K562 (cell line): ENCODE measurements around the gene BTBD2. TPM values are rescaled to one million over a fixed set of nuclear protein-coding genes. Genes with fewer than 3 reads are reported as not detected.

Experiments
- BCOR ChIP-seq: fragments of 450-650 bp; IDR thresholded peaks from 2 replicates; pipeline ENCODE4 v1.6.1; 2016
- BRF1 ChIP-seq: IDR thresholded peaks from 3 replicates; pipeline ENCODE4 v1.6.1; 2011; ENCODE audit warnings: borderline replicate concordance, mild to moderate bottlenecking; ENCODE audit not compliant: insufficient read length; ENCODE audit errors: extremely low read depth
- CBFA2T2 ChIP-seq: fragments of 450-650 bp; conservative IDR thresholded peaks from 2 replicates; pipeline ENCODE4 v1.6.1; 2017; ENCODE audit warnings: mild to moderate bottlenecking
- CHD4 ChIP-seq: fragments of 200-600 bp; sonication (generic); IDR thresholded peaks from 3 replicates; pipeline ENCODE4 v1.6.1; 2012; ENCODE audit warnings: low read depth, mild to moderate bottlenecking, mixed read lengths, low read length, inconsistent platforms; ENCODE audit not compliant: insufficient read depth, insufficient replicate concordance, poor library complexity, severe bottlenecking
- EGR1 ChIP-seq: fragments of 450-650 bp; conservative IDR thresholded peaks from 2 replicates; pipeline ENCODE4 v1.6.1; 2017; ENCODE audit warnings: mild to moderate bottlenecking
- ETV5 ChIP-seq: sonication (generic); formaldehyde crosslinking; IDR thresholded peaks from 2 replicates; pipeline ENCODE4 v1.4.0; 2020; ENCODE audit warnings: low read depth, mild to moderate bottlenecking, missing genetic modification reagents
- HMG20A ChIP-seq: fragments of 450-650 bp; formaldehyde crosslinking; conservative IDR thresholded peaks from 2 replicates; pipeline ENCODE4 v1.4.0; 2020; ENCODE audit warnings: mild to moderate bottlenecking, mixed read lengths
- IRF2 ChIP-seq: sonication (generic); formaldehyde crosslinking; IDR thresholded peaks from 2 replicates; pipeline ENCODE4 v1.8.1; 2022; ENCODE audit warnings: mild to moderate bottlenecking, missing genetic modification reagents
- JUND ChIP-seq, 2 experiments: IDR thresholded peaks; 2 replicates in 1 of 2; 3 replicates in 1 of 2; pipeline ENCODE4 v1.6.1; 2011; ENCODE audit warnings: borderline replicate concordance in 2 of 2, low read depth in 2 of 2, low read length in 2 of 2, improper control_type of control experiment in 1 of 2, missing biosample characterization in 1 of 2, missing genetic modification characterization in 1 of 2, missing genetic modification reagents in 1 of 2
- KHSRP ChIP-seq: fragments of 450-650 bp; IDR thresholded peaks from 2 replicates; pipeline ENCODE4 v1.6.1; 2017
- MCM5 ChIP-seq: fragments of 450-650 bp; IDR thresholded peaks from 2 replicates; pipeline ENCODE4 v1.6.1; 2016; ENCODE audit warnings: low read depth
- STAG1 ChIP-seq: sonication (generic); formaldehyde crosslinking; IDR thresholded peaks from 2 replicates; pipeline ENCODE4 v1.5.0; 2020; ENCODE audit warnings: missing genetic modification reagents, borderline replicate concordance
- ZKSCAN1 ChIP-seq: fragments of 150-350 bp; IDR thresholded peaks from 2 replicates; pipeline ENCODE4 v1.6.1; 2016; ENCODE audit warnings: low read depth, low read length
- ZNF347 ChIP-seq: fragments of 450-650 bp; formaldehyde crosslinking; IDR thresholded peaks from 2 replicates; pipeline ENCODE4 v1.4.0; 2020; ENCODE audit warnings: low read depth, mild to moderate bottlenecking, moderate library complexity
- ZNF79 ChIP-seq: fragments of 250-450 bp; sonication (Bioruptor Pico); IDR thresholded peaks from 2 replicates; pipeline ENCODE4 v1.4.0; 2020; ENCODE audit warnings: low read depth, mild to moderate bottlenecking, moderate library complexity
- ZSCAN29 ChIP-seq: fragments of 450-650 bp; IDR thresholded peaks from 2 replicates; pipeline ENCODE4 v1.6.1; 2017
- polyA plus RNA-seq, 8 experiments: library from polyadenylated mRNA; depleted of rRNA in 4 of 8; stranded (reverse) in 5 of 8; unstranded in 3 of 8; fragments of >200 nt; fragmentation: Nextera tagmentation in 2 of 8; fragmentation: Illumina TruSeq in 1 of 8; extraction: Ambion mirVana in 2 of 8; extraction: Trizol in 1 of 8; gene quantifications; 2 replicates each; pipeline versions ENCODE4 v1.2.1 to v1.2.3, GENCODE V29; 2011 to 2014; ENCODE audit warnings: inconsistent platforms in 1 of 8, missing spikeins in 1 of 8
- total RNA-seq, 7 experiments: library from RNA; depleted of rRNA in 6 of 7; stranded (reverse); fragments of >200 nt in 6 of 7; fragmentation: Illumina TruSeq in 2 of 7; extraction: Trizol in 2 of 7; gene quantifications; 2 replicates each; pipeline versions ENCODE4 v1.2.1 to v1.2.3, GENCODE V29; 2011 to 2021; ENCODE audit warnings: low replicate concordance in 1 of 7
- TF ChIP-seq, protein P1 (sequence below): fragments of 450-650 bp; IDR thresholded peaks from 2 replicates; pipeline ENCODE4 v1.6.1; 2018; ENCODE audit not compliant: partially characterized antibody
- TF ChIP-seq, protein P2 (sequence below): fragments of 250-450 bp; sonication (Bioruptor Pico); IDR thresholded peaks from 2 replicates; pipeline ENCODE4 v1.5.0; 2021
- TF ChIP-seq, protein P3 (sequence below): IDR thresholded peaks from 2 replicates; pipeline ENCODE4 v1.6.1; 2011; ENCODE audit warnings: borderline replicate concordance, low read depth, mild to moderate bottlenecking, moderate library complexity, low read length; ENCODE audit not compliant: insufficient read depth, poor library complexity, severe bottlenecking
- TF ChIP-seq, protein P4 (sequence below): fragments of 250-450 bp; sonication (Bioruptor Pico); IDR thresholded peaks from 2 replicates; pipeline ENCODE4 v1.8.0; 2021; ENCODE audit warnings: mild to moderate bottlenecking, moderate library complexity

BTBD2 gene
- total and polyA plus RNA-seq, 9 of the 15 experiments (the other 6 are each of a cell fraction or from before 2014, with no cell fraction given) = 0.10 to 15.6 (median 6.9) TPM

DNA sequence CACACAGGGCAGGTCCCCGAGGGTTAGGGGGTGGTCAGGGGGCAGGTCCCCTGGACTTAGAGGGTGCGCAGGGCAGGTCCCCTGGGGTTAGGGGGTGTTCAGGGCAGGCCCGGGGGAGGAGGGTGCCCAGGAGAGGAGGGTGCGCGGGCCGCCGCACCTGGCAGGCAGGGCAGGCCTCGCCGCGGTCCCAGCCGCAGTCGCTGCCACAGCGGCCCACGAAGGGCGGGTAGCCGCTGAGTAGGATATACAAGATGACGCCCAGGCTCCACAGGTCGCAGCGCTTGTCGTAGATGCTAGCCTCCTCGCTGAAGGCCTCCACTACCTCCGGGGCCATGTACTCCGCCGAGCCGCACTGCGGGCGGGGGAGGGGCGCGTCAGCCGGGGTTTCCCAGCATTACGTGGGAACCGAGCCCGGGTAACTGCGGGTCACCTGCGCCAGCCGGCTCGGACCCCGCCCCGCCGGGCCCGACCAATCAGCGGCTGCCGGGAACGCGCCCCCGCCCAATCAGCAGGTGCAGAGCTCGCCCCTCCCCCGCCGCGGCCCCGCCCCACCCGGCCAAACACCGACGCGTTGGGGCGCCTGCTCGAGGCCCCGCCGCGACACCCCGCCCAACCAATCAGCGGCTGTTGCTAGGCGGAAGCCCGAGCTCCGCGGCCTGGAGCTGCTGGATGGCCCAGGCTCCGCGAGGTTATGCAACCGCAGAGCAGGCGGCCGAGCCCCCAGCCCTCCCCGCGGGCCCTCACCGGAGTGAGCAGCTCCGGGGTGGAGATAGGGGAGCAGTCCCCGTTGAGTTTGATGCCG, 26.4 kb upstream of the BTBD2 start (continued):
- TF ChIP-seq, protein P1, sequence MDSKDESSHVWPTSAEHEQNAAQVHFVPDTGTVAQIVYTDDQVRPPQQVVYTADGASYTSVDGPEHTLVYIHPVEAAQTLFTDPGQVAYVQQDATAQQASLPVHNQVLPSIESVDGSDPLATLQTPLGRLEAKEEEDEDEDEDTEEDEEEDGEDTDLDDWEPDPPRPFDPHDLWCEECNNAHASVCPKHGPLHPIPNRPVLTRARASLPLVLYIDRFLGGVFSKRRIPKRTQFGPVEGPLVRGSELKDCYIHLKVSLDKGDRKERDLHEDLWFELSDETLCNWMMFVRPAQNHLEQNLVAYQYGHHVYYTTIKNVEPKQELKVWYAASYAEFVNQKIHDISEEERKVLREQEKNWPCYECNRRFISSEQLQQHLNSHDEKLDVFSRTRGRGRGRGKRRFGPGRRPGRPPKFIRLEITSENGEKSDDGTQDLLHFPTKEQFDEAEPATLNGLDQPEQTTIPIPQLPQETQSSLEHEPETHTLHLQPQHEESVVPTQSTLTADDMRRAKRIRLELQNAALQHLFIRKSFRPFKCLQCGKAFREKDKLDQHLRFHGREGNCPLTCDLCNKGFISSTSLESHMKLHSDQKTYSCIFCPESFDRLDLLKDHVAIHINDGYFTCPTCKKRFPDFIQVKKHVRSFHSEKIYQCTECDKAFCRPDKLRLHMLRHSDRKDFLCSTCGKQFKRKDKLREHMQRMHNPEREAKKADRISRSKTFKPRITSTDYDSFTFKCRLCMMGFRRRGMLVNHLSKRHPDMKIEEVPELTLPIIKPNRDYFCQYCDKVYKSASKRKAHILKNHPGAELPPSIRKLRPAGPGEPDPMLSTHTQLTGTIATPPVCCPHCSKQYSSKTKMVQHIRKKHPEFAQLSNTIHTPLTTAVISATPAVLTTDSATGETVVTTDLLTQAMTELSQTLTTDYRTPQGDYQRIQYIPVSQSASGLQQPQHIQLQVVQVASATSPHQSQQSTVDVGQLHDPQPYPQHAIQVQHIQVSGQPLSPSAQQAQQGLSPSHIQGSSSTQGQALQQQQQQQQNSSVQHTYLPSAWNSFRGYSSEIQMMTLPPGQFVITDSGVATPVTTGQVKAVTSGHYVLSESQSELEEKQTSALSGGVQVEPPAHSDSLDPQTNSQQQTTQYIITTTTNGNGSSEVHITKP = peak; percentile 32
- TF ChIP-seq BCOR (no peak), CHD4 (no peak), ZSCAN29 (no peak), CBFA2T2 (no peak; the same call in 1 of the 2 replicates), STAG1 (CRISPR knock-in tag) (no peak), JUND (IDR thresholded peaks at IDR 0.05; ENCODE audit: borderline replicate concordance, low read depth, low read length) (peak; percentile 6; the same call in 1 of the 2 replicates), JUND (tag; IDR thresholded peaks at IDR 0.05; ENCODE audit: borderline replicate concordance, low read depth, low read length) (no peak; the same call in 2 of the 3 replicates), KHSRP (no peak), IRF2 (CRISPR knock-in tag) (no peak), MCM5 (no peak), EGR1 (peak; percentile 35), ETV5 (CRISPR knock-in tag) (no peak), ZNF79 (no peak), ZNF347 (CRISPR knock-in tag) (no peak), HMG20A (no peak), BRF1 (no peak), ZKSCAN1 (no peak)
- TF ChIP-seq, protein P2, sequence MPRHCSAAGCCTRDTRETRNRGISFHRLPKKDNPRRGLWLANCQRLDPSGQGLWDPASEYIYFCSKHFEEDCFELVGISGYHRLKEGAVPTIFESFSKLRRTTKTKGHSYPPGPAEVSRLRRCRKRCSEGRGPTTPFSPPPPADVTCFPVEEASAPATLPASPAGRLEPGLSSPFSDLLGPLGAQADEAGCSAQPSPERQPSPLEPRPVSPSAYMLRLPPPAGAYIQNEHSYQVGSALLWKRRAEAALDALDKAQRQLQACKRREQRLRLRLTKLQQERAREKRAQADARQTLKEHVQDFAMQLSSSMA (CRISPR knock-in tag) = no peak
- TF ChIP-seq, protein P3, sequence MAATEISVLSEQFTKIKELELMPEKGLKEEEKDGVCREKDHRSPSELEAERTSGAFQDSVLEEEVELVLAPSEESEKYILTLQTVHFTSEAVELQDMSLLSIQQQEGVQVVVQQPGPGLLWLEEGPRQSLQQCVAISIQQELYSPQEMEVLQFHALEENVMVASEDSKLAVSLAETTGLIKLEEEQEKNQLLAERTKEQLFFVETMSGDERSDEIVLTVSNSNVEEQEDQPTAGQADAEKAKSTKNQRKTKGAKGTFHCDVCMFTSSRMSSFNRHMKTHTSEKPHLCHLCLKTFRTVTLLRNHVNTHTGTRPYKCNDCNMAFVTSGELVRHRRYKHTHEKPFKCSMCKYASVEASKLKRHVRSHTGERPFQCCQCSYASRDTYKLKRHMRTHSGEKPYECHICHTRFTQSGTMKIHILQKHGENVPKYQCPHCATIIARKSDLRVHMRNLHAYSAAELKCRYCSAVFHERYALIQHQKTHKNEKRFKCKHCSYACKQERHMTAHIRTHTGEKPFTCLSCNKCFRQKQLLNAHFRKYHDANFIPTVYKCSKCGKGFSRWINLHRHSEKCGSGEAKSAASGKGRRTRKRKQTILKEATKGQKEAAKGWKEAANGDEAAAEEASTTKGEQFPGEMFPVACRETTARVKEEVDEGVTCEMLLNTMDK = no peak
- TF ChIP-seq, protein P4, sequence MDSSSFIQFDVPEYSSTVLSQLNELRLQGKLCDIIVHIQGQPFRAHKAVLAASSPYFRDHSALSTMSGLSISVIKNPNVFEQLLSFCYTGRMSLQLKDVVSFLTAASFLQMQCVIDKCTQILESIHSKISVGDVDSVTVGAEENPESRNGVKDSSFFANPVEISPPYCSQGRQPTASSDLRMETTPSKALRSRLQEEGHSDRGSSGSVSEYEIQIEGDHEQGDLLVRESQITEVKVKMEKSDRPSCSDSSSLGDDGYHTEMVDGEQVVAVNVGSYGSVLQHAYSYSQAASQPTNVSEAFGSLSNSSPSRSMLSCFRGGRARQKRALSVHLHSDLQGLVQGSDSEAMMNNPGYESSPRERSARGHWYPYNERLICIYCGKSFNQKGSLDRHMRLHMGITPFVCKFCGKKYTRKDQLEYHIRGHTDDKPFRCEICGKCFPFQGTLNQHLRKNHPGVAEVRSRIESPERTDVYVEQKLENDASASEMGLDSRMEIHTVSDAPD = no peak
